Mesothelial cell of epicardium (in vitro differentiated cells): ENCODE data around the gene MYH10. TPM values are rescaled to one million over a fixed set of nuclear protein-coding genes. Genes with fewer than 3 reads are reported as not detected.

Source experiments
- DNase-seq, 2 experiments: peaks; one replicate each; pipeline ENCODE4 v3.0.0; 2021; ENCODE audit warnings: low spot score in 2 of 2; ENCODE audit not compliant: unreplicated experiment in 2 of 2
- H3K27ac Mint-ChIP-seq: 2 replicates; pipeline ENCODE4 v1.8.0; 2021; ENCODE audit warnings: mixed read lengths
- H3K27me3 Mint-ChIP-seq: 2 replicates; pipeline ENCODE4 v1.8.0; 2021; ENCODE audit warnings: low read depth, mixed read lengths
- H3K36me3 Mint-ChIP-seq: 2 replicates; pipeline ENCODE4 v1.8.0; 2021; ENCODE audit warnings: mixed read lengths
- H3K4me1 Mint-ChIP-seq: 2 replicates; pipeline ENCODE4 v1.8.0; 2021; ENCODE audit warnings: mixed read lengths
- H3K4me3 Mint-ChIP-seq: 2 replicates; pipeline ENCODE4 v1.8.0; 2021; ENCODE audit warnings: mild to moderate bottlenecking, moderate library complexity, mixed read lengths
- H3K9me3 Mint-ChIP-seq: 2 replicates; pipeline ENCODE4 v1.8.0; 2021; ENCODE audit warnings: mixed read lengths
- CTCF ChIP-seq: fragments of 200-600 bp; sonication (generic); IDR thresholded peaks from one replicate; pipeline ENCODE4 v1.5.0; 2021; ENCODE audit warnings: antibody characterized with exemption; ENCODE audit not compliant: unreplicated experiment
- total RNA-seq: library from RNA; stranded (reverse); gene quantifications from 3 replicates; pipeline ENCODE4 v1.2.1, GENCODE V29; 2021

MYH10 gene
- total RNA-seq, 1 donor from 2014 or later = 328 TPM

GRCh38 chr17:8442310-8442709 lies 188.2 kb downstream of the MYH10 start:
- Mint-ChIP-seq H3K4me1 (peaks cover 4% of the 10 kb centered on the region), H3K9me3 (no peaks in the 10 kb centered on the region), H3K27me3 (no peaks in the 10 kb centered on the region), H3K4me3 (no peak overlapping the region), H3K27ac (no peak overlapping the region), H3K36me3 (peaks cover 9% of the 10 kb centered on the region)
- no peak for DNase-seq
- TF ChIP-seq CTCF = no peak

- Mint-ChIP-seq H3K27ac (no peak overlapping the region), H3K4me1 (peaks cover 9% of the 10 kb centered on the region)
Observed at GRCh38 chr17:8441690-8442089, 188.8 kb downstream of the MYH10 start.

GRCh38 chr17:8439681-8440080 lies 190.8 kb downstream of the MYH10 start:
- no peaks in the 10 kb centered on the region for H3K9me3 Mint-ChIP-seq
- no peak for DNase-seq
- peaks cover 9% of the 10 kb centered on the region for H3K36me3 Mint-ChIP-seq
- H3K27ac Mint-ChIP-seq = no peak overlapping the region
- peaks cover 16% of the 10 kb centered on the region for H3K4me1 Mint-ChIP-seq
- TF ChIP-seq CTCF = no peak
- no peak overlapping the region for H3K4me3 Mint-ChIP-seq
- H3K27me3 Mint-ChIP-seq = no peaks in the 10 kb centered on the region

More at GRCh38 chr17:8441690-8442089, 188.8 kb downstream of the MYH10 start:
- H3K9me3 Mint-ChIP-seq = no peaks in the 10 kb centered on the region
- H3K27me3 Mint-ChIP-seq = no peaks in the 10 kb centered on the region
- no peak for DNase-seq
- H3K36me3 Mint-ChIP-seq = peaks cover 9% of the 10 kb centered on the region
- TF ChIP-seq CTCF = no peak
- no peak overlapping the region for H3K4me3 Mint-ChIP-seq

GRCh38 chr17:8438441-8438840 lies 192.1 kb downstream of the MYH10 start:
- H3K27me3 Mint-ChIP-seq = no peaks in the 10 kb centered on the region
- TF ChIP-seq CTCF = no peak
- peaks cover 6% of the 10 kb centered on the region for H3K36me3 Mint-ChIP-seq
- DNase-seq = no peak
- H3K4me1 Mint-ChIP-seq = peaks cover 16% of the 10 kb centered on the region
- no peaks in the 10 kb centered on the region for H3K9me3 Mint-ChIP-seq
- H3K4me3 Mint-ChIP-seq = no peak overlapping the region
- H3K27ac Mint-ChIP-seq = no peak overlapping the region

- TF ChIP-seq CTCF = no peak
- Mint-ChIP-seq H3K36me3 (peaks cover 6% of the 10 kb centered on the region), H3K27me3 (no peaks in the 10 kb centered on the region), H3K4me3 (peak overlapping the region; percentile 88), H3K4me1 (peaks cover 16% of the 10 kb centered on the region), H3K27ac (peak overlapping the region; percentile 99), H3K9me3 (no peaks in the 10 kb centered on the region)
- no peak for DNase-seq
Observed at GRCh38 chr17:8436844-8437171, 193.7 kb downstream of the MYH10 start.
